Endometrium (tissue), 2 donors: ENCODE measurements around the gene ARSJ.

ENCODE experiments used
- FAIRE-seq: peaks from 2 replicates; lab custom pipeline; 2012; peaks lifted over from hg19 to GRCh38; lab: Jason Lieb, UNC
- donor health status: control.
- donor health status: control.

Gene ARSJ

DNA sequence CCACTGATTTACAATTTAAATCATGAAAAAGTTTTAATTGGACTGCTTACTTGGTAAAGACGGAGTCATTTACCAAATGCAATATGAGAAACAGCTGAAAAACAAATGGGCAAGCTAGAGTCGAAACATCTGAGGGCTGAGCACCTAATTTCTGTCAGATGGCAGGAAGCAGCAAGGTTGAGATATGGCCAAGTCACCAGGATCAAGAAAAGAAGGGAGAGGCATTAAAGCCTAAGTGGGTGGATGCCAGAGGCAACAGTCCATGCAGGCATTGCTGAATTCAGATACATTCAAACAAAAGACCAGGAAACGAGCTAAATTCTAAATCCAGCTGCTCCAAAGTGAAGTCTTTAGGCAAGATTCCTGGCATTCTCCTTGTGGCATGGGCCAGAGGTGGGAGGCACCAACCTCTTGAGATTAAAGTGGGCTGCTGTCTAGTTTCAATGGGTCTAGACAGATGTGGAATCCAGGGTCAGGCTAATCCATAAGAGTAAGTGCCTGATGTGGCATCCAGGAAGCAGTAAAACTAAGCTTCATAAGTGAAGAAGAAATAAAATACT is 8.0 kb upstream of the ARSJ start:
- no peak for FAIRE-seq

DNA sequence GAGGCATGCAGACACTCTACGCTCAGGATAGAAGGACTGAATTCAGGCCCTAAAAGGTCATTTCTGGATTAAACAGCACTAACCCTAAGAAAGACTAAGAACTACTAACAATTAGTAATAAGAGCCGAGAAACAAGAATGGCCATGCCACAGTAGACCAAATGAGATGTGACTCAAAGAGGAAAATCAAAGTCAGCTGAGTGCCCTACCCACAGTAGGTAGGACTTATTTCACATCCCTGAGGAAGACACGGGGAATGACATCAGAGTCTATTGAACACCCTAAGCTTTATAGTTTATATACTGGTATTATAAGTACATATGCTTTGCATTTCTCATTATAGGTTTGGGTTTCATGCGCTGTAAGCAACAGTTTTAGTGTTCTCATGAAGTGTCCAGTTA is 2.7 kb upstream of the ARSJ start:
- no peak for FAIRE-seq

DNA sequence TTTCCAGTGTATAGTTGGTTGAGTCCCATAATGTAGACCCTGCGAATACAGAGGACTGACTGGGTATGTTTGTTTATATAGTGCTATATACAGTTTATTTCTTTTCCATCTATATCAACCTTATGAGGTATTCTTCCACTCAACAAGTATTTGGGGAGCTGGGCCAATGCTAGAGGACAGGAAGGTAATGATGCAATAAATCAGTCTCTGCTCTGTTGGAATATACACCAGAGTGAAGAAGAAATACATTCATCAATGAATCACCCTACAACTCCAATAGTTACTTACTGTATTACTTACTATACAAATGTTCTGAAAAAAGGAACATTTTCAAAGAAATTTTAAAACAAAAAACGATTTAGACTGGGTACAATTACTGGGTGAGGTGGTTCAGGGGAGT is 2.1 kb upstream of the ARSJ start:
- FAIRE-seq: no peak

DNA sequence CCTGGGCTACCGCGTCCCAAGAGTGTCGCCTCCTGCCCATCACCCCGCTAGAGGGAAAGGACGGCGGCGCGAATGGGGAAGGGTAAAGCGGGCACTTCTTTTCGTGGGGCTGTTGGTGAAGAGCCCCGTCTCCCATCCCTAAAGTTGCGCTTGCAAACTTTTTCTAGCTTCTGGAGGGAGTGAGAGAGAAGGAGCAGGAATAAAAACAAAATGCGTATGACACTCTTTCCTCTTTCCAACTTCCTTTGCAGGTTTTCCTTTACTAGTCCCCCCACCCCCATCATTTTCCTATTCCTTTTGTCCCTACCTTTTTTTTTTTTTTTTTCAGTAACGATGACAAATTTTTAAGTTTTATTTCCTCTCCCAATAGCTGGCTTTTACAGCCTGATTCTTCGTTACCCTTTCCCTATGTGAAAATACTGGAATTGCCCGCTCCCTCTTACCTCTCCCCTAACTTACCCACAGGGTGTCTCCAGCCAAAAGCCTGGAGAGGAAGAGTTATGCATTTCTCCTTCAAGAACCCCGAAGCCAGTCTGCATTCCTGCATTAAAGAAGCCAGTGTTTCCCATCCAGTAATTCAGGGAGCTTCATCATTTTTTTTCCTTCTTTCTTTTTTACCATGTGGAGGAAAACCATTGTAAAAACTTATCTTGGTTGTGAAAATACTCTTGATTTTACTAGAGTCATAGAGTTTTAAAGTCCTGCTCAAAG is 613 bp upstream of the ARSJ start:
- no peak for FAIRE-seq

DNA sequence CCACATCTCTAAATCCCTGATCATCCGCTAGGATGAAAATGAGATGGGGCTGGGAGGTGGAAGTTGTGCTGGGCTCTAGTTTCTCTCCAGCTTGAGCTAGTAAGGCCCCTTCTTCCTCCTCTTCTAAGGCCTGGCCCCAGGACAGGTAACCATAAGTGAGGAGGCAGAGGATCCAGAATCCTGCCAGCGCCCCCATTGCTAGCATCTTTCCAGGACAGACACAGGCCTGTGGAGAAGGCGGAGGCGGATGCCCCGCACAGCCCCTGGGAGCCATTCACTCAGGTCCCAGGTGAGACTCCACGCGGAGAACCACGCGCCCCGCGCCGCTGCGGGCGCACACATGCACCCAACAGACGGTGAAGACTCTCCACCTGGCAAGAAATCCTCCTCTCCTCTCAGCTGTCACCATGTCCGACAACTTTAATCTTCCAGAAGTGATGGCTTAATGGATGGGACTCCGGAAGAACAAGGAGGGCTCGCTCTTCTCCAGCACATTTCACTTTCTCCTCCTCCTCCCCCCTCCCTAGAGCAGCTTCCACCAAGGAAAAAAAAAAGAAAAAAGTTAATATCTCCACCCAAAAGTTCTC is 793 bp downstream of the ARSJ start:
- FAIRE-seq: peak; percentile 55

DNA sequence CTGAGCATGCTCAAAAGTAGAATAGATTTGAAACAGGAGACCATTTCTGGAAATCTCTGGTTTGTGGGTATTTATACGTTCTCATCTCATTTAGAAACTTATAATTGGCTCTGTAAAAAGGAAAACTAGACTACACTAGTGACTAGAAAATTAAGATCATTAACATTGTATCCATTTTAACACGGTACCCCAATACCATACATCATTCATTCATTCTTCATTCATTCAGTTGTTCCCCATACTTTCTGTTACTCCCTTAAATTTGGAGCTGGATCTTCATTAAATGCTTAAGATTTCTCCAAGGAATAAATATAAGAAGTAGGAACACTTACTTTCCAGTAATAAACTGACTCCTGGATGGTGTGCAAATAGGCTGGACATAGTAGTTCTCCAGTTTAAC is 1.3 kb downstream of the ARSJ start:
- FAIRE-seq: no peak

DNA sequence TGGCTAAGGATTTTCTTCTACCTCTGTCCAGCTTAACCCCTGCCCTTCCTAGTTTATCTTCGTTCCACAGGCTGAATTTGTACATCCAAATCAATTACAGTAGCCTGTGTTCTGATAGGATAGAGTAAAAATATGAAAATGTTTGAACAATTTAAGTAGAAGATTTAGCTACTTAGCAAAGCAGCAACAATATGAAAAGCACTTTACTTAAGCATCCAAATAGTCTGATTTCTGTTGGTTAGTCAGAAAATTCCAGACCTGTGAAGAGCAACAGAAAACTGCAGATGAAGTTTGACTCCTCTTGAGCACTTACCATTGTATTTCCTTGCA is 2.0 kb downstream of the ARSJ start:
- FAIRE-seq: peak; percentile 8

DNA sequence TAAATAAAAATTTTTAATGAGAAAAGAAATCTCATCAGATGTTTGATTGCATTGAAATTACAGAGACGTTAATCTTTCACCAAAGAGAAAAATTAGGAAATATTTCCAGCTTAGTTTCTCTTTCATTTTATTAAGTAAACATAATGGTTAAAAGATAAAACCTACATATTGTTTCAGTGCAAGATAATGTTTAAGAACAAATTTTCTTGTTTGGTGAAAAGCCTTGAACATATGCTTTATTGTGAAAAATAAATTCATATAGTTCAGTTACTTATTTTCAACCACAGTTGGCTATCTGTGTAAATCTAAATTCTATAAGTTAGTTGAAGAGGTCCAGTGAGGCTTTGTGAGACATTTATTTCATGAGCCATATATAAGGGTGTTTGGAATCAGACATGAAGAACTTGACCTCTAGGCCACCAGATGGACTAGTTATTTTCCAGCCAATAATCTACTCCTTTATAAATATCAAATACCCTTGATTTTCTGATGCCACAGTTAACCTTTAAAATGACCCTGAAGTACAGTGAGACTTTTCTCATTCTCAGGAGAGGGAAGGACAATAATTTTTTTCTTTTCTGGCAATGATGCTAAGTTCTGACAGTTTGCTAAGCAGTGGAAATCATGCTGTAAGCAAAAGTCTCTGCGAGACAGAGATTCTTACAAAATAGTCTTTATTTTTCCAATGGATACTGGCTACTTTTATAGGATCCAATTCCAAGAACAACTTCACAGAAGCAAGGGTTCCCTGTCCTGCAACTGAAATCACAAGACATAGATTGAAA is 2.5 kb downstream of the ARSJ start:
- FAIRE-seq: no peak

DNA sequence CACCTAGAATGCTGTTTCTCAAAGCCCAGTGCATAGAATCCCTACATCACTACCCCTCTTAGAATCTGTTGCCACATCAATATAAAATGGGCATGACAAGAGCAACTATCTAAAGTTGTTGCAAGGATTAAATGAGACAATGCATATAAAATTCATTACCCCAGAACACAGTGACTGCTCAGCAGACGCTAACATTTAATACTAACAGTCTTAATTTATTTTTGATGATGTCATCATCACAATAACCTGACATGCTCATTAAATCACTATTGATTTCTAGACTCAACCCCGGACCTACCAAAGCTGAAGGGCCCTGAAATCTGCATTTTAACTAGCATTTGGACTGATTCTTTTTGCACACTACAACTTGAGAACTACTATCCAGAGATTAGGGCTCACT is 3.9 kb downstream of the ARSJ start:
- no peak for FAIRE-seq

DNA sequence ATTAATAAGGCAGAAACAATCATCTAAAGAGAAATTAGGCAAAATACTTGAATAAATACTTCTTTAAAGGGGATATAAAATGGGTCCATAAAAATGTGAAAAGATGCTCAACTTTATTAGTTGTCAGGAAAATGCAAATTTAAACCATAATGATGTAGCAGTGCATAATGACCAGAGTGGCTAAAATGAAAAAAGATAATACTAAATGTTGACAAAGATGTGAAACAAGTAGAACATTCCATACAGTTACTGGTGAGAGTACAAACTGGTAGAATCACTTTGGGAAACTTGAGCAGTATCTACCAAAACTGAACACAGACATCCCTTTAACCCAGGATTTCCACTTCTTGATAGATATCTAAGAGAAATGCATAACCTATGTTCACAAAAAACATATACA is 5.0 kb downstream of the ARSJ start:
- FAIRE-seq: no peak

DNA sequence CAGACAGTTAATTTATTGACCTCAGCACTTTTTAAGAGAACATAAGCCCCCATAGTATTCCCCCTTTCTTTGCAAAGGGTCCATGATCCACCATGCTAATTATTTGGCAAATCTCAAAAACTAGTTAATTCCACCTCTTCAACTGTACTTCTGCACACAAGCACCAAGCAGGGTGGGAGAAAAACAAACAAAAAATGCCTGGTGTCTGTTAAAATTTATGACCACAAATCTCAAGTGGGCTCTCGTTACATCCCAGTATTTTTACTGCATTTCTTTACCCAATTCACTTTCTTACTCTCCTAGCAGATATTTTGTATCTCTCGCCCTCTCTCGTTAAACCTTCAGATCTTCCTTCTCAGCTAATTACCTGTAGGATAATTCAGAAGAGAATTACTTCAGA is 6.1 kb downstream of the ARSJ start:
- no peak for FAIRE-seq

DNA sequence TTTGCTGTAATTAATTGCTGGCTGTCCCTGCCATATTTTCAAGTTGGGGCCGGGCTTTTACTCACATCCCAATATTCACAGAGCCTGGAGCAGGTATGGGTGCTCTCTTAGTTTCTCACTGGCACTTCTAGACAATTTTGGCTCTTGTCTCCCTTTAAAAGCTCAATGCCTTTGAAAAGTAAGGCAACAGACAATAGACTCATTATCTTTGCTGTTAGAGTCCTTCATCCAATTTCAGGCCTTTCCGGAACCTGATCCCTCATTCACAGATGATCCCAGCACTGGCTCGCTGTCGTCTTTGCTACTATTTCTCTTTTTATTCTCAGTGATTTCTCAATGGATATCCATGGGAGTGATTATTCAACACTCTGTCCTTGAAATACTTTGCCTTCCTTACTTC is 6.7 kb downstream of the ARSJ start:
- no peak for FAIRE-seq

DNA sequence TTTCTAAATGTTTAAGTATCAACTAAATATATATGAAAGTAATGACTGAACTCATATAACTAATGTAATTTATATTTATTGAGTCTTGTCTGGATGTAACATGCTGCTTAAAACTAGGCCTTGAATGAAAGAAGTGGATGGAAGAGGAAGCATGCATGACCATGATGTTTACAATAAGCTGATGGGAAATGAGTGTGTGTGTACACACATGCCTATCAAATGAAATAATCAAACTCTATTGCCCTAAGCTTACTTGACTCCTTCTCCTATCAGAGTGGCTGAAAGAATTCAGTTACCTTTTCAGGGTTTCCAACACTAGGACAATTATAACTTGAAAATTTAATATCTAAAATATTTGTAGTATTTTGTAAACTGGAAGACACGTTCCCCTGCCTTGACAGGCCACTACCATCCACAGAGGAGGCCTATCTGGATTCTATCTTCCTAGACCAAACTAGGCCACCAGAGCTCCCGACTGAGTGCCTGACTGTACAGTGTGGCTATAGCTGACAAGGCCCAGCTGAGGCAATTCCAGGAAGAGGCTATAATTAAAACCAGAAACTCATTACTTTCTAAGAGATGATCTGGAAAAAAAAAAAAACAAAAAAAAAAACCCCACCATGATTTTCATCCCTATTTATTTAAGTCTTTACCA is 7.6 kb downstream of the ARSJ start:
- FAIRE-seq: peak; percentile 72

DNA sequence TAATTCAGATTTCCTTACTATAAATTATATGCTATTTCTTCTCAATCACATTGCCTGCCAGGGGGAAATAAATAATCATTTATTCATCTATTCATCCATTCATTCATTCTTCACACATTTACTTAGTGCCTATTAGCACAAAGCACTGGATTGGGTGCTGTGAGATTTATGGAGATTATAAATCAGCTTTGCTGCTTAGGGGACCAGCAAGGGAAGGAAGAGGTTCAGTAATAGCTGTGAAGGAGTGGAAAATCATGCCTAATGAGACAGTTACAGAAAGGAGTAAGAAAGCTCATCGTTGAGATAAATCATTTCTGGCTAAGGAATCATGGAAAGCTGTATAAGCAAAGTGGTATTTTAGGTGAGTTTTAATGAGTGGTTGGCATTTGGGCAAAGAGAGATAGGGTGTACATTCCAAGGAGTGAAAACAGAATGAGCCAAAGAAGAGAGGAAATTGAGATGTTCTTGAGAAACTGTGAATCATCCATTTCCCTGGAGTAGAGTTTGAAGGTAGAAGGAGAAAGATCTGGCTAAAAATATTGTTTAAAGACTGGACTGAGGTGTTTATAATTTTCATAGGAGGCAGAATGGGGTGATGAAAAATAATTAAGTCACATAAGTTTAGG is 9.6 kb downstream of the ARSJ start:
- FAIRE-seq: no peak

DNA sequence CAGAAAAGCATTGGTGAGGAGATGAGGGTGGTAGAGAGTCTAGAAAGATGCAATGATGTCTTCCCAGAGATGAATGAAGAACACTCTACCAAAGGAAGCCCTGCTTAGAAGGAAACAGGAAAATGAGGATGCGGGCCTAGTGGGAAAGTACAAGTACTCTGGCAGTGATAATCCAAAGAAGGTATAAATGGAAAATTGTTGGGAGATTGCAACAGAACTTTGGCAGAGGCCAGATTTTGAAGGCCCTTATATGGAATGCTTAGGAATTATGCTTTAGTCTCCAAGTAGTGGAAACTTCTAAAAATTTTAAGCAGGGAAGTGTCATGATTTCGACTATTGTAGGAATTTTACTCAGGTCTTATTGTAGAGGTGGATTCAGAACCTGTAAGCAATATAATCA is 11.0 kb downstream of the ARSJ start:
- no peak for FAIRE-seq

DNA sequence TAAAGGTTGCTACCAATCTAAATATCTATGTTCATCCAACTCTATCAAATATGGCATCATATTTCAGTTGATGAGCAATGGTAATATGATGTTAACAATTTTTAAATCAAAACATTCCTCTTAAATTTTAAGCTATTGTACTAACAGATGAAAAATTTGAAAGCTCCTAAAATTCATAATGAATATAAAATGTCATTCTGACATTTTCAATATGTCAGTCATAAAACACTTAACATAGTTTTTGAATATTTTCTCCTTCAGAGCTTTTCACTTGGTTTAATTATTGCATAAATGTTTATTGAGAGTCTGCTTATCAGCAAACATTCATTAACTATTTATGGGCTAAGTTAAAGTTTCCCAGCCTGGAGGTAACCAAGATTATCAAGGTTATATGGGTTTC is 11.8 kb downstream of the ARSJ start:
- FAIRE-seq: no peak

DNA sequence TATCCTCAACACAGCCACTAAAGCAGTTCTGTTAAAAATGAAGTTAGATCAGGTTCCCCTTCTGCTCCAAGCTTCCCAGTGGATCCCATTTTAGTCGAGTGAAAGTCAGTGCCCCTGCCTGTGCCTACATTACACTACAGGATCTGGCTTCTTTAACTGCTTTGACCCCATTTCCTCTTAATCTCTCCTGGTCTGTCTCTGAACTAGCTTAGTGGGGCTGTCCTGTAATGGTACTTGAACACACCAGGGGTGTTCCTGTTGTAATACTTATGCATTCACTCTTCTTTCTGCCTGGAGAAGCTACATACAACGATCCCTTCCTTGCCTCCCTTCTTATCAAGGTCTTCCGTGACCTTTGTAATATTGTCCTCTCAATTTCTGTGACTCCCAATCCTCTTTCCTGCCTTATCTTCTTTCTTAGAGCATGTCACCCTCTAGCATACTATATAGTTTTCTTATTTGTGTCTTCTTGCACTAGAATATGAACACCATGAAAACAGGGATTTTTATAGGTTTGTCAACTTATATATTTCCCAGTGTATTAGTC is 16.7 kb downstream of the ARSJ start:
- FAIRE-seq: no peak

DNA sequence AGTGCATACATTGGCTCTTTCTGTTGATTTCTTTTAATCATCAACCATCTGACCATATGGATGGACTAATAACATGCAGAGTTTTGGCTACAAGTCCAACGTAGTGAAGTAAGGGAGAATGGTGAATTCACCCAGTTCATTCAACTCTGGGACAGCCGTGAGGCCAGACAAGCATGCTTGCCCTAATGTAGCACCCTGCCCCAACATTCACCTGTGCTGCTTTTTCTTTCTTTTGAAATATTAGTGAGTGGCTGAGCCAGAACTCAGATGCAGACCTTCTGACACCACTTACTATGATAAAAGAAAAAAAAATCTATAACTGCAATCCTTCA is 17.5 kb downstream of the ARSJ start:
- FAIRE-seq: no peak

DNA sequence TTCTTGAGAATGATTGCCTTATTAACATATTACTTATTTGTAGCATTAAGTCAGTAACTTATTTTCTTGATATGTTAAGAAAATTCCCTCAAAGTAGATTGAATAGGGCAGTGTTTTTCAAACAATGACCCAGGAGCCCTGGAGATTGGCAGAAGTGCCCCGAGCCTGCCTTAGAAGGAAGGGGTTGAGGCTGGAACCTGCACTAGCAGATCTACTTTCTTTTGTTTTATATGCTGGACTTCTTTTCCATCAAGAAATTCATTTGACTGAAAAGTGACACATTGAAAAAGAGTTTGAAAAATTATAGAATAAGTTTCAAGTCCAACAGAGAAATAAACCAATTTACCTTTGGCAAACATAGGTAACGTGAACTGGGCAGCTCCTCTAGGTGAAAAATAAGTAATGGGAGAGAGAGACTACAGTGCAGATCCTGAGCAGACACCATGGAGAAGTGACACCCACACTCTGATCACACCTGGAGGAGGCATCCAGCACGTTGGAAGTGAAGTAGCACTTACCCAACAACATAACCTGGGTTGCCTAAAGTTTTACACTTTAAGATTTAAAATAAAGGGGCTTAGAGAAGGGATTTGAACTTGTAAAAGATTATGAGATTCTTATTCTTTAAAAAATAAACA is 18.6 kb downstream of the ARSJ start:
- FAIRE-seq: no peak

DNA sequence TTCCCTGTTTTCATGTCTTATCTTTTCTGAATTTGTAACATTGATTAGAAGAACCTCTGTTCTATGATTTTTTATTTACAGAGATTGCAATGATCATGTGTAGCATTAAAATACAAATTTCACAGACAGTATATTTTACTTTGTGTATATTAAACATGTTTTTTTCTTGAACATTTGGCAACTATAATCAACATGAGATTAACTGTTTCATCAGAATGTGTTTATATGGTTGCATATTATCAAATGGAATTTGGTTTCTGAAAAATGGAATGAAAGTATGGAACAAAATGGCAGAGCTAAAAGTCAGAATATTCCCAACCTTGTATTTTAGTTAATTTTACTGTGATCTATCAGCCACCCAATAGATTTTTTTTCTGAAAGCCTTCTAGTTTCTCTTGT is 19.9 kb downstream of the ARSJ start:
- FAIRE-seq: no peak

DNA sequence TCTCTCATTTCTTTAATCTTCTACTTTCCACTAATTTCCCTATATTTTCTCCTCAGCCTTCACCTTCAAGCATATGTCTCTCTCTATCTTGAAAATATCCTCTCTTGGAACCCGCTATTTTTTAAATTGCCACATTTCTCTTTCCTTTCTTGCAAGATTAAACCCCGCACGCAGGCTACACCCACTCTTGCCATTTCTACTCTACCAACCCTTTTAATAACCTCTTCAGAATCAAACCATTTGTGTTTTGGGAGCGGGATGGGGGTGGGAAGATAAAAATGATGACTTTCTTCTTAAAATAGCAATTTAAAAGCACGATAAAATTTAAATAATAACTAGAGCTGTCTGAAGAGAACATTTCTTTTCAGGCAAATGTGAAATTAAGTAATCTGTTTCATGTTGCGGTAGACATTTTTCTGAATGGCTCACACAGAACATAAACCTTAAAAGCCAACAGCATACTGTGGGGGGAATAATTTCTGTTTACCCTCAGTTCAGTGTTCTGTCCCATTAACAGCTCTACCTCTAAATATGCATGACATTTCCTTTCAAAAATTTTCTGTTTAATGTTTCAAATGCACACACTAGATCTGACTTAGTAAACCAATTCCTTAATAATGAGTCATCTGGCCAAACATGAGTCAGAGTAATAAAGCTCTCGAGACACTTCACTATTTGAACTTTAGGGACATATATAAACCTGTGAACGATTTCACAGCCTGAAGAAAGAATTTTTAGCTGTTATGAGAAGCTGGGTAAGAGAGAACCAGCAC is 20.5 kb downstream of the ARSJ start:
- peak; percentile 99 for FAIRE-seq
